NCI-H187 (cell line): ENCODE measurements around the gene SERAC1.
A peak's percentile ranks its signal among the peaks of the same experiment; 100 is the strongest.
"Not testable (repeated sequence)": the region's sequence is repeated elsewhere in the genome, so short reads cannot be mapped to it uniquely, and the experiment has no call there.

Experiments used
- DNase-seq, 2 experiments: peaks; one replicate each; lab custom pipeline; 2025; lab: John Stamatoyannopoulos, UW

Gene SERAC1

GRCh38 chr6:158174024-158174423, 6.0 kb upstream of the SERAC1 start:
- no peak for DNase-seq

- no peak for DNase-seq
Measured at GRCh38 chr6:158172001-158172400, 3.9 kb upstream of the SERAC1 start.

GRCh38 chr6:158170656-158171081, 2.6 kb upstream of the SERAC1 start:
- DNase-seq = no peak

GRCh38 chr6:158169634-158170033, 1.6 kb upstream of the SERAC1 start:
- not testable (repeated sequence) for DNase-seq

- no peak for DNase-seq
Measured at GRCh38 chr6:158165919-158166416, 2.1 kb downstream of the SERAC1 start.

- no peak for DNase-seq
Measured at GRCh38 chr6:158164579-158165170, 3.4 kb downstream of the SERAC1 start.

GRCh38 chr6:158161566-158162254, 6.4 kb downstream of the SERAC1 start:
- DNase-seq = no peak

GRCh38 chr6:158160932-158161539, 7.0 kb downstream of the SERAC1 start:
- DNase-seq = no peak

- DNase-seq = no peak
Measured at GRCh38 chr6:158158748-158159147, 9.3 kb downstream of the SERAC1 start.

- no peak for DNase-seq
Measured at GRCh38 chr6:158158123-158158522, 9.9 kb downstream of the SERAC1 start.

GRCh38 chr6:158157064-158157764, 10.8 kb downstream of the SERAC1 start:
- DNase-seq = no peak

- peak; percentile 9 to 73 for DNase-seq
Measured at GRCh38 chr6:158154816-158155215, 13.2 kb downstream of the SERAC1 start.

- DNase-seq = no peak
Measured at GRCh38 chr6:158153576-158153975, 14.5 kb downstream of the SERAC1 start.

- no peak for DNase-seq
Measured at GRCh38 chr6:158152659-158153058, 15.4 kb downstream of the SERAC1 start.

- DNase-seq = not testable (repeated sequence)
Measured at GRCh38 chr6:158152025-158152424, 16.0 kb downstream of the SERAC1 start.

GRCh38 chr6:158150701-158151100, 17.4 kb downstream of the SERAC1 start:
- no peak for DNase-seq

- no peak for DNase-seq
Measured at GRCh38 chr6:158149641-158150040, 18.4 kb downstream of the SERAC1 start.

- no peak for DNase-seq
Measured at GRCh38 chr6:158143700-158144099, 24.4 kb downstream of the SERAC1 start.

- DNase-seq = no peak
Measured at GRCh38 chr6:158142789-158143188, 25.3 kb downstream of the SERAC1 start.

GRCh38 chr6:158131926-158132325, 36.1 kb downstream of the SERAC1 start:
- DNase-seq = no peak

- no peak for DNase-seq
Measured at GRCh38 chr6:158125271-158125670, 42.8 kb downstream of the SERAC1 start.

- no peak for DNase-seq
Measured at GRCh38 chr6:158124288-158124687, 43.8 kb downstream of the SERAC1 start.

- no peak for DNase-seq
Measured at GRCh38 chr6:158122048-158122447, 46.0 kb downstream of the SERAC1 start.
